ENCODE data around the gene NMRK2. TPM values are rescaled to one million over a fixed set of nuclear protein-coding genes. Genes with fewer than 3 reads are reported as not detected.

Gene NMRK2
- total RNA-seq, 1 experiment from 2014 or later: not detected

DNA sequence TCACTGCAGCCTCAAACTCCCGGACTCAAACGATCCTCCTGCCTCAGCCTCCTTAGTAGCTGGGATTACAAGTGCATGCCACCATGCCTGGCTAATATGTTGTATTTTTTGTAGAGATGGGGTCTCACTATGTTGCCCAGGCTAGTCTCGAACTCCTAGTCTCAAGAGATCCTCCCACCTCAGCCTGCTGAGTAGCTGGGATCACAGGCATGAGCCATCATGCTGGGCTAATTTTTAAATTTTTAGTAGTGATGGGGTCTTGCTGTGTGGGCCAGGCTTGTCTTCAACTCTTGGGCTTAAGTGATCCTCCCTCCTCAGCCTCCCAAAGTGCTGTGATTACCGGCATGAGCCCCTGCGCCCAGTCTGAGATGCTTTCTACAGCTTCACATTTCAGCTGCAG, 37.1 kb upstream of the NMRK2 start:
- Mint-ChIP-seq H3K4me1 (ENCODE audit: low read depth, unreplicated experiment) (no peaks in the 10 kb centered on the region), H3K27me3 (ENCODE audit: unreplicated experiment) (peaks cover 36% of the 10 kb centered on the region), H3K9me3 (ENCODE audit: low read depth, unreplicated experiment) (no peaks in the 10 kb centered on the region), H3K36me3 (ENCODE audit: insufficient read depth, unreplicated experiment) (no peaks in the 10 kb centered on the region), H3K4me3 (ENCODE audit: low read depth, unreplicated experiment) (no peak overlapping the region), H3K27ac (ENCODE audit: unreplicated experiment) (no peak overlapping the region)
- DNase-seq: no peak
- TF ChIP-seq, protein P1, sequence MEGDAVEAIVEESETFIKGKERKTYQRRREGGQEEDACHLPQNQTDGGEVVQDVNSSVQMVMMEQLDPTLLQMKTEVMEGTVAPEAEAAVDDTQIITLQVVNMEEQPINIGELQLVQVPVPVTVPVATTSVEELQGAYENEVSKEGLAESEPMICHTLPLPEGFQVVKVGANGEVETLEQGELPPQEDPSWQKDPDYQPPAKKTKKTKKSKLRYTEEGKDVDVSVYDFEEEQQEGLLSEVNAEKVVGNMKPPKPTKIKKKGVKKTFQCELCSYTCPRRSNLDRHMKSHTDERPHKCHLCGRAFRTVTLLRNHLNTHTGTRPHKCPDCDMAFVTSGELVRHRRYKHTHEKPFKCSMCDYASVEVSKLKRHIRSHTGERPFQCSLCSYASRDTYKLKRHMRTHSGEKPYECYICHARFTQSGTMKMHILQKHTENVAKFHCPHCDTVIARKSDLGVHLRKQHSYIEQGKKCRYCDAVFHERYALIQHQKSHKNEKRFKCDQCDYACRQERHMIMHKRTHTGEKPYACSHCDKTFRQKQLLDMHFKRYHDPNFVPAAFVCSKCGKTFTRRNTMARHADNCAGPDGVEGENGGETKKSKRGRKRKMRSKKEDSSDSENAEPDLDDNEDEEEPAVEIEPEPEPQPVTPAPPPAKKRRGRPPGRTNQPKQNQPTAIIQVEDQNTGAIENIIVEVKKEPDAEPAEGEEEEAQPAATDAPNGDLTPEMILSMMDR (IDR thresholded peaks at IDR 0.05; ENCODE audit: unreplicated experiment): no peak
- BruUV-seq (replicated peaks): no TSS peak
- intact Hi-C loops (cut with micrococcal nuclease; ENCODE audit: unreplicated experiment): no loop called here
- CTCF ChIA-PET: interaction anchor here (0.7 kb wide), 1 partner anchor 15 kb away, joined by 3 read pairs; the partner anchor contains the start of gene ATCAY

DNA sequence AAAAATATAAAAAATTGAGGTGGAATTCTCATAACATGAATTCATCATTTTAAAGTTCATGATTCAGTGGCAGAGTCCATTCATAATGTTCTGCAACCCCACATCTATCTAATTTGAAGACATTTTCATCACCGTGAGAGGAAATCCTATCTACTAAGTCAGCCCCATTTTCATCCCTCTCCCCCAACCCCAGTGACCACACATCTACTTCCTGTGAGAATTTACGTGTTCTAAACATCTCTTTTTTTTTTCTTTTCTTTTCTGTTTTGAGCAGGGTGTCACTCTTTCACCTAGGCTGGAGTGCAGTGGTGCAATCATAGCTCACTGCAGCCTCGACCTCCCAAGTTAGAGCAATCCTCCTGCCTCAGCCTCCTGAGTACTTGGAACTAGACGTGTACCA, 34.9 kb upstream of the NMRK2 start:
- intact Hi-C loops (cut with micrococcal nuclease; ENCODE audit: unreplicated experiment): no loop called here
- no peaks in the 10 kb centered on the region for H3K4me1 Mint-ChIP-seq (ENCODE audit: low read depth, unreplicated experiment)
- BruUV-seq (replicated peaks): no TSS peak
- no peaks in the 10 kb centered on the region for H3K9me3 Mint-ChIP-seq (ENCODE audit: low read depth, unreplicated experiment)
- no peaks in the 10 kb centered on the region for H3K36me3 Mint-ChIP-seq (ENCODE audit: insufficient read depth, unreplicated experiment)
- H3K27ac Mint-ChIP-seq (ENCODE audit: unreplicated experiment): no peak overlapping the region
- H3K4me3 Mint-ChIP-seq (ENCODE audit: low read depth, unreplicated experiment): no peak overlapping the region
- H3K27me3 Mint-ChIP-seq (ENCODE audit: unreplicated experiment): peaks cover 36% of the 10 kb centered on the region
- CTCF ChIA-PET: no interaction called here
- no peak for DNase-seq
- TF ChIP-seq, protein P1 (IDR thresholded peaks at IDR 0.05; ENCODE audit: unreplicated experiment): no peak

DNA sequence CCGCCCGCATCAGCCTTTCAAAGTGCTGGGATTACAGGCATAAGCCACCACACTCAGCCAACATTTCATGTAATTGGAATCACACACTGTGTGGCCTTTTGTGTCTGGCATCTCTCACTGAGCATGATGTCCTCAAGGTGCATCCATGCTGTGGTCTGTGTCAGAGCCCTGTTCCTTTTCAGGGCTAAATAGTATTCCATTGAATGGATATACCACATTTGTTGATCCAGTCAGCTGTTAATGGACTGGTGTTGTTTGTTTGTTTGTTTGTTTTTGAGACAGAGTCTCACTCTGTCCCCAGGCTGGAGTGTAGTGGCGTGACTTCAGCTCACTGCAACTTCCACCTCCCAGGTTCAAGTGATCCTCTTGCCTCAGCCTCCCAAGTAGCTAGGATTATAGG, 34.4 kb upstream of the NMRK2 start:
- intact Hi-C loops (cut with micrococcal nuclease; ENCODE audit: unreplicated experiment): no loop called here
- TF ChIP-seq, protein P1 (IDR thresholded peaks at IDR 0.05; ENCODE audit: unreplicated experiment): no peak
- H3K4me1 Mint-ChIP-seq (ENCODE audit: low read depth, unreplicated experiment): no peaks in the 10 kb centered on the region
- CTCF ChIA-PET: no interaction called here
- H3K4me3 Mint-ChIP-seq (ENCODE audit: low read depth, unreplicated experiment): no peak overlapping the region
- DNase-seq: no peak
- peaks cover 36% of the 10 kb centered on the region for H3K27me3 Mint-ChIP-seq (ENCODE audit: unreplicated experiment)
- H3K27ac Mint-ChIP-seq (ENCODE audit: unreplicated experiment): no peak overlapping the region
- H3K9me3 Mint-ChIP-seq (ENCODE audit: low read depth, unreplicated experiment): no peaks in the 10 kb centered on the region
- no TSS peak for BruUV-seq (replicated peaks)
- no peaks in the 10 kb centered on the region for H3K36me3 Mint-ChIP-seq (ENCODE audit: insufficient read depth, unreplicated experiment)

DNA sequence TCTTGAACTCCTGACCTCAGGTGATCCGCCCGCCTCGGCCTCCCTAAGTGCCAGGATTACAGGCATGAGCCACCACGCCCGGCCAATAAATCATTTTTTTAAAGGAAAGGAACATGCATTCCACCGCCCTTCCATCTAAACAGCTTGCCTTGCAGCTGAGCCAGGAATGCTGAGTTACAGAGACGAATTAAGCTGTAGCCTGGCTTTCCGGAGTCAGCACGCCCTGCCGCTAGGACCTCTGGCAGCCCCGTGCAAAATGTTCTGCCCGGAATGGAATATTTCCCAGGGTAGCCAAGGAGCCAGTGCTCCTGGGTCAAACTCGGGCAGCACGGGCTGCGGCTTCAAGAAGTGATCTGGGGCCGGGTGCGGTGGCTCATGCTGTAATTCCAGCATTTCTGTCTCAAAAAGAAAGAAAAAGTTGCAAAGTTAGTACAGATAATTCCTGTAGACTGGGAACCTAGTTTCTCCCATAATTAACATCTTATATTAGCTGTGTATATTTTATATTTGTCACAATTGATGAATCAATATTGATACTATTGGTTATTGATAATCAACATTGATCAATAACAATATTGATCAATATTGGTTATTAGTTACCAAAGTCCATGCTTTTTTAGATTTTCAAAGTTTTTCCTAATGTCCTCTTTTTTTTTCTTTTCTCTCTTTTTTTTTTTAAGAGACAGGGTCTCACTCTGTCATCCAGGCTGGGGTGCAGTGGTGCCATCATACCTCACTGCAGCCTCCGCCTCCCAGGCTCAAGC, 33.2 kb upstream of the NMRK2 start:
- CTCF ChIA-PET: no interaction called here
- H3K36me3 Mint-ChIP-seq (ENCODE audit: insufficient read depth, unreplicated experiment): no peaks in the 10 kb centered on the region
- DNase-seq: no peak
- no peaks in the 10 kb centered on the region for H3K9me3 Mint-ChIP-seq (ENCODE audit: low read depth, unreplicated experiment)
- H3K27me3 Mint-ChIP-seq (ENCODE audit: unreplicated experiment): peaks cover 31% of the 10 kb centered on the region
- no peaks in the 10 kb centered on the region for H3K4me1 Mint-ChIP-seq (ENCODE audit: low read depth, unreplicated experiment)
- no peak overlapping the region for H3K4me3 Mint-ChIP-seq (ENCODE audit: low read depth, unreplicated experiment)
- no peak overlapping the region for H3K27ac Mint-ChIP-seq (ENCODE audit: unreplicated experiment)
- TF ChIP-seq, protein P1 (IDR thresholded peaks at IDR 0.05; ENCODE audit: unreplicated experiment): no peak
- intact Hi-C loops (cut with micrococcal nuclease; ENCODE audit: unreplicated experiment): no loop called here
- no TSS peak for BruUV-seq (replicated peaks)

Data from Calu3 (cell line).